MCF 10A (cell line): ENCODE results near the gene RAB3B. TPM values are rescaled to one million over a fixed set of nuclear protein-coding genes. Genes with fewer than 3 reads are reported as not detected.

Experiments used
- BruUV-seq: library from RNA; stranded (reverse); fragments of 400-500 nt; replicated peaks from 2 replicates; lab custom pipeline; 2021; lab: Mats Ljungman, UMichigan
- CTCF ChIA-PET: fragments of 300-600 bp; sonication (Branson Sonifier 250); formaldehyde crosslinking; extraction: SDS; loops from one replicate; lab custom pipeline; 2021; ENCODE audit warnings: antibody characterized with exemption, inconsistent platforms; lab: Yijun Ruan, JAX
- POLR2A ChIA-PET: fragments of 300-600, 350-650 bp; sonication (Branson Sonifier 250); formaldehyde crosslinking; extraction: SDS; loops from one replicate; lab custom pipeline; 2020; ENCODE audit warnings: antibody characterized with exemption, inconsistent platforms; lab: Yijun Ruan, JAX
- DNase-seq: peaks from one replicate; pipeline ENCODE4 v3.0.0-alpha.2; 2018; ENCODE audit not compliant: unreplicated experiment
- H3K27ac Mint-ChIP-seq: one replicate; pipeline ENCODE4 v1.8.0; 2022; ENCODE audit warnings: mild to moderate bottlenecking, low read depth, mixed read lengths; ENCODE audit not compliant: unreplicated experiment
- H3K27me3 Mint-ChIP-seq: one replicate; pipeline ENCODE4 v1.8.0; 2022; ENCODE audit warnings: mixed read lengths; ENCODE audit not compliant: insufficient read depth, unreplicated experiment
- H3K36me3 Mint-ChIP-seq: one replicate; pipeline ENCODE4 v1.8.0; 2022; ENCODE audit warnings: mild to moderate bottlenecking, moderate library complexity, mixed read lengths; ENCODE audit not compliant: insufficient read depth, unreplicated experiment
- H3K4me1 Mint-ChIP-seq: one replicate; pipeline ENCODE4 v1.8.0; 2022; ENCODE audit warnings: mixed read lengths; ENCODE audit not compliant: insufficient read depth, unreplicated experiment
- H3K4me3 Mint-ChIP-seq: one replicate; pipeline ENCODE4 v1.8.0; 2022; ENCODE audit warnings: mild to moderate bottlenecking, moderate library complexity, mixed read lengths; ENCODE audit not compliant: unreplicated experiment
- H3K9me3 Mint-ChIP-seq: one replicate; pipeline ENCODE4 v1.8.0; 2022; ENCODE audit warnings: mixed read lengths; ENCODE audit not compliant: unreplicated experiment
- intact Hi-C: fragments of 100-400 bp; cut with micrococcal nuclease; formaldehyde crosslinking; loops from 2 replicates; pipeline ENCODE4 v1.14.1; 2022
- total RNA-seq: library from RNA; stranded (reverse); gene quantifications from 2 replicates; pipeline ENCODE4 v1.2.3, GENCODE V29; 2022
- TF ChIP-seq, protein P1 (sequence below): fragments of 200-600 bp; IDR thresholded peaks from one replicate; pipeline ENCODE4 v1.8.0; 2022; ENCODE audit warnings: antibody characterized with exemption, mild to moderate bottlenecking; ENCODE audit not compliant: unreplicated experiment

The RAB3B gene
- total RNA-seq, 1 experiment from 2014 or later, result 0.05 TPM

DNA sequence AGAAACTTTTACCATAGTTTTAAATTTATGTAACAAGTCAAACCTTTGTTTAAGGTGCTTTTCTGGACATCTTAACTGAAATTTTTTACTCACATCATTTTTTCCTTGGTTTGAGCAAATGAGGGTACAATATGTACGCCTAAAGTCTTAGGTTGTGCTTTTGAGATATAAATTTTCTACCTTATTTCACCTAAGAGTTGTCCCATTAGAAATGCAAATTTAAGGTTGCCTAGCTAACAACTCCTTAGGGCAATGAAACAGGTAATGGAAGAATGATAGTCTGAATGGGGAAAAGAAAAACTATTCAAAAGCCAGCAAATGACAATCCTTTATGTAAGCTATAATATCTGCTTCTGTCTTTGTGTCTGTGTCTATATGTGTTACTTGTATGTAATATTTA is 131.6 kb downstream of the RAB3B start:
- no TSS peak for BruUV-seq
- H3K36me3 Mint-ChIP-seq, result peaks cover 36% of the 10 kb centered on the region
- H3K27ac Mint-ChIP-seq, result no peak overlapping the region
- intact Hi-C loops, result no loop called here
- TF ChIP-seq, protein P1, sequence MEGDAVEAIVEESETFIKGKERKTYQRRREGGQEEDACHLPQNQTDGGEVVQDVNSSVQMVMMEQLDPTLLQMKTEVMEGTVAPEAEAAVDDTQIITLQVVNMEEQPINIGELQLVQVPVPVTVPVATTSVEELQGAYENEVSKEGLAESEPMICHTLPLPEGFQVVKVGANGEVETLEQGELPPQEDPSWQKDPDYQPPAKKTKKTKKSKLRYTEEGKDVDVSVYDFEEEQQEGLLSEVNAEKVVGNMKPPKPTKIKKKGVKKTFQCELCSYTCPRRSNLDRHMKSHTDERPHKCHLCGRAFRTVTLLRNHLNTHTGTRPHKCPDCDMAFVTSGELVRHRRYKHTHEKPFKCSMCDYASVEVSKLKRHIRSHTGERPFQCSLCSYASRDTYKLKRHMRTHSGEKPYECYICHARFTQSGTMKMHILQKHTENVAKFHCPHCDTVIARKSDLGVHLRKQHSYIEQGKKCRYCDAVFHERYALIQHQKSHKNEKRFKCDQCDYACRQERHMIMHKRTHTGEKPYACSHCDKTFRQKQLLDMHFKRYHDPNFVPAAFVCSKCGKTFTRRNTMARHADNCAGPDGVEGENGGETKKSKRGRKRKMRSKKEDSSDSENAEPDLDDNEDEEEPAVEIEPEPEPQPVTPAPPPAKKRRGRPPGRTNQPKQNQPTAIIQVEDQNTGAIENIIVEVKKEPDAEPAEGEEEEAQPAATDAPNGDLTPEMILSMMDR, result no peak
- POLR2A ChIA-PET, result interaction anchor here (1.0 to 1.4 kb wide), 2 partner anchors 11 to 12 kb away, joined by 3 to 4 read pairs; no protein-coding TSS in a partner anchor
- no peaks in the 10 kb centered on the region for H3K27me3 Mint-ChIP-seq
- no peak overlapping the region for H3K4me3 Mint-ChIP-seq
- DNase-seq, result no peak
- H3K9me3 Mint-ChIP-seq, result no peaks in the 10 kb centered on the region
- CTCF ChIA-PET, result interaction anchor here (0.7 kb wide), 1 partner anchor 884 kb away, joined by 3 read pairs; no protein-coding TSS in a partner anchor
- no peaks in the 10 kb centered on the region for H3K4me1 Mint-ChIP-seq

Other genes with a start within 250 kb of the RAB3B start
- gene NRDC, start 112.0 kb downstream of the RAB3B start, total RNA-seq, result 168 and 176 TPM in 2 replicates
- gene KTI12, start 43.1 kb upstream of the RAB3B start, total RNA-seq, result 6.5 and 7.0 TPM in 2 replicates
- 102 and 122 TPM in 2 replicates for gene TXNDC12, start 64.5 kb upstream of the RAB3B start, total RNA-seq
- 76.0 and 77.0 TPM in 2 replicates for gene BTF3L4, start 65.6 kb upstream of the RAB3B start, total RNA-seq
- 21.9 and 23.9 TPM in 2 replicates for gene ZFYVE9, start 151.4 kb upstream of the RAB3B start, total RNA-seq